OCI-LY3 (cell line): ENCODE data around the gene ASIP.

Experiments used
- H2AFZ ChIP-seq: fragments of 200-600, 300-600 bp; shearing (Covaris generic); 2 replicates; pipeline ENCODE4 v1.6.0; 2014; ENCODE audit warnings: antibody characterized with exemption, low read depth, low read length
- H3K27ac ChIP-seq: fragments of 200-600, 300-600 bp; sonication (generic); 2 replicates; pipeline ENCODE4 v1.5.1; 2014; ENCODE audit warnings: mild to moderate bottlenecking, low read length, moderate library complexity, mixed read lengths
- H3K27me3 ChIP-seq: fragments of 200-600, 300-600 bp; sonication (generic); 2 replicates; pipeline ENCODE4 v1.6.1; 2014; ENCODE audit warnings: low read depth, low read length, mixed read lengths
- H3K36me3 ChIP-seq: fragments of 200-600, 300-600 bp; sonication (generic); replicated peaks from 2 replicates; pipeline ENCODE3; 2014; ENCODE audit warnings: low read depth, low read length, mixed read lengths
- H3K4me1 ChIP-seq: fragments of 300-600, 200-600 bp; sonication (generic); 2 replicates; pipeline ENCODE4 v1.6.1; 2014; ENCODE audit warnings: low read length, mixed read lengths
- H3K4me2 ChIP-seq: fragments of 200-600, 300-600 bp; sonication (generic); 2 replicates; pipeline ENCODE4 v1.6.1; 2014; ENCODE audit warnings: low read length, mixed read lengths
- H3K4me3 ChIP-seq: fragments of 300-600, 200-600 bp; sonication (generic); 2 replicates; pipeline ENCODE4 v1.5.1; 2014; ENCODE audit warnings: antibody characterized with exemption, mild to moderate bottlenecking, low read length, moderate library complexity
- H3K79me2 ChIP-seq: fragments of 300-600, 200-600 bp; shearing (Covaris generic); 2 replicates; pipeline ENCODE4 v1.6.1; 2014; ENCODE audit warnings: mild to moderate bottlenecking, low read length, mixed read lengths
- H3K9ac ChIP-seq: fragments of 300-600, 200-600 bp; shearing (Covaris generic); 2 replicates; pipeline ENCODE4 v1.6.0; 2014; ENCODE audit warnings: mild to moderate bottlenecking, low read length, moderate library complexity
- H3K9me3 ChIP-seq: fragments of 200-600, 300-600 bp; shearing (Covaris generic); 2 replicates; pipeline ENCODE4 v1.6.1; 2014; ENCODE audit warnings: low read length, mixed read lengths; ENCODE audit not compliant: insufficient read depth
- H4K20me1 ChIP-seq: fragments of 200-600, 300-600 bp; sonication (generic); 2 replicates; pipeline ENCODE4 v1.6.1; 2016; ENCODE audit warnings: low read length, mixed read lengths; ENCODE audit not compliant: insufficient read depth
- EZH2phosphoT487 ChIP-seq: fragments of 200-600 bp; shearing (Covaris generic); IDR thresholded peaks from 2 replicates; pipeline ENCODE4 v1.6.1; 2018; ENCODE audit warnings: antibody characterized with exemption, mixed run types, low read depth
- TF ChIP-seq, protein P1 (sequence below): fragments of 200-600, 300-600 bp; sonication (generic); IDR thresholded peaks from 2 replicates; pipeline ENCODE4 v1.5.1; 2014; ENCODE audit warnings: antibody characterized with exemption, low read length, low read depth

ASIP gene

DNA sequence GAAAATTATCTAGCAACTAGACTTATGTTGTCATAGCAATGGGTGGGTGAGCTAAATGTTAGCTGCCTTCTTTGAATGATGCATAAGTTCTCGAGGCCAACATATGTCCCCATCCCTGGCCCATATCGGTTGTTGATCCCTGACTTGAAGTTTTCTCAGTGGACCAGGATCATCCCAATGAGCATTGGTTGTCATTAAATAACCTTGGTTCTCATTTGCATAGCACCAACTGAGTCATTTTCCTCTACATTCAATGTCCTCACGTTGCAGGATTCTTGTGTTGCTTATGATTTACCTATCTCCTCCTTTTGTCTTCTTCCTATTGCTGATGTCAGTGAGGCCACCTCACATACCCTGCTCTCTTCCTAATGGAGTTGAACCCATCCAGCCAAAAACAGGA, 74.0 kb downstream of the ASIP start:
- Histone ChIP-seq H3K9ac (no peak overlapping the region), H3K27ac (no peak overlapping the region), H3K9me3 (no peaks in the 10 kb centered on the region), H3K27me3 (peaks cover 36% of the 10 kb centered on the region), H3K79me2 (no peaks in the 10 kb centered on the region), H3K4me3 (no peak overlapping the region), H2AFZ (no peak overlapping the region), H4K20me1 (no peaks in the 10 kb centered on the region), H3K36me3 (no peaks in the 10 kb centered on the region), H3K4me1 (peaks cover 5% of the 10 kb centered on the region), H3K4me2 (no peak overlapping the region)
- TF ChIP-seq EZH2phosphoT487, result no peak

DNA sequence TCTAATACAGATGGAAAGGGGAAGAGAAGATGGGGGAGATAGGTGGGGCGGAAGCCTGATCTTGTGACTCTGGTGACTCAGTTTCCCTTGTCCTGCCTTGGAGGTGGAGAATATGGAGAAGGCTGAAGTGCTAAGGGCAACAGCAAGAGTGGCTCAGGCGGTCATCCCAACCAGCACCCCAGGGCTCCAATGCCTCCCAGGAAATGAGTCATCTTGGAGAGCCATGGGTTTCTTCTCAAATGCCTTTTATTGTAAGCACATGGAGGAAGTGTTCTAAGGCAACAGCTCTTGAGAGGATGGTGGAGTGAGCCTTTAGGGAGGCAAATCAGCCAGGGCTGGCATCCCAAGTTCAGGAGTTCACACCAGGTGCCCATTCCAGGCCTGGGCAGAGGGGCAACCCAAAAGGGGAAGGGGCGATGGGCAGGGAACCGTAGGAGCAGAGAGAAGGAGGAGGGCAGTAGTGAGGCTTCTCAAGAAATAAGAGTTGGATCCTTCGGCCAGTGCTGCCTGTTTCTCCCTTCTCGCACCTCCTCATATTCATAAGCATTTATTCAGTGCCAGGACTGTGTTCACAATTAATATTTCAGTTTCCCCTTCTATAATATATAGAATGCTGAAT, 75.1 kb downstream of the ASIP start:
- TF ChIP-seq, protein P1, sequence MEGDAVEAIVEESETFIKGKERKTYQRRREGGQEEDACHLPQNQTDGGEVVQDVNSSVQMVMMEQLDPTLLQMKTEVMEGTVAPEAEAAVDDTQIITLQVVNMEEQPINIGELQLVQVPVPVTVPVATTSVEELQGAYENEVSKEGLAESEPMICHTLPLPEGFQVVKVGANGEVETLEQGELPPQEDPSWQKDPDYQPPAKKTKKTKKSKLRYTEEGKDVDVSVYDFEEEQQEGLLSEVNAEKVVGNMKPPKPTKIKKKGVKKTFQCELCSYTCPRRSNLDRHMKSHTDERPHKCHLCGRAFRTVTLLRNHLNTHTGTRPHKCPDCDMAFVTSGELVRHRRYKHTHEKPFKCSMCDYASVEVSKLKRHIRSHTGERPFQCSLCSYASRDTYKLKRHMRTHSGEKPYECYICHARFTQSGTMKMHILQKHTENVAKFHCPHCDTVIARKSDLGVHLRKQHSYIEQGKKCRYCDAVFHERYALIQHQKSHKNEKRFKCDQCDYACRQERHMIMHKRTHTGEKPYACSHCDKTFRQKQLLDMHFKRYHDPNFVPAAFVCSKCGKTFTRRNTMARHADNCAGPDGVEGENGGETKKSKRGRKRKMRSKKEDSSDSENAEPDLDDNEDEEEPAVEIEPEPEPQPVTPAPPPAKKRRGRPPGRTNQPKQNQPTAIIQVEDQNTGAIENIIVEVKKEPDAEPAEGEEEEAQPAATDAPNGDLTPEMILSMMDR, result no peak
- Histone ChIP-seq H3K79me2 (no peaks in the 10 kb centered on the region), H3K27me3 (peaks cover 41% of the 10 kb centered on the region), H3K9me3 (no peaks in the 10 kb centered on the region), H3K27ac (no peak overlapping the region), H2AFZ (no peak overlapping the region), H3K9ac (no peak overlapping the region), H3K4me2 (no peak overlapping the region), H3K36me3 (no peaks in the 10 kb centered on the region), H4K20me1 (no peaks in the 10 kb centered on the region), H3K4me3 (no peak overlapping the region), H3K4me1 (peaks cover 5% of the 10 kb centered on the region)
